Measurements from ENCODE around the gene DEPDC5.

GRCh38 chr22:31764785-31765184, 11.0 kb downstream of the DEPDC5 start:
- TF ChIP-seq POLR2A (IDR thresholded peaks at IDR 0.05) (no peak), CTCF (IDR thresholded peaks at IDR 0.05) (no peak), POLR2AphosphoS5 (IDR thresholded peaks at IDR 0.05) (no peak)
